WI38 (cell line): ENCODE measurements around the gene IFNG-AS1.

Experiments used
- H3K4me3 ChIP-seq: 2 replicates; pipeline ENCODE4 v1.5.1; 2011; ENCODE audit warnings: low read depth, mild to moderate bottlenecking, control low read depth, low read length
- TF ChIP-seq, protein P1 (sequence below): IDR thresholded peaks from 2 replicates; pipeline ENCODE4 v1.5.1; 2012; ENCODE audit warnings: low read depth, mild to moderate bottlenecking, control low read depth, low read length

Gene IFNG-AS1

DNA sequence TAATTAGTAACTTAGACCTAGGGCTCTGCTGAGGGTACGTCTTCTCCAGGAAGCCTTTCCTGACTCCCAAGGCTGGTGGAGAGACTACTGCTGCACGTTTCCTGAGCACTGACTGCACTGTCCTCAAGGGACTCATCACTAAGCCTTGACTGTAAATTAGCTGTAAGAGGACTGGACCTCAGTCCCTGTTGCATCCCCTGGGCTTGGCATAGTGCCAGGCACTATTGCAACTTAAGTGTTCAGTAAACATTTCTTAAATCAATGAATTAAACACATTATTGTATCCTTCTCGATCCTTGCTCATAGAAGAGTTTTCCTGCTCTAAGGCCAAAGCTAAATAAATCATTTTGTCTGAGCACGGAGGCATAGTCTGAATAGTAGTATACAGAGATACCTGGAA lies 31.9 kb upstream of the IFNG-AS1 start:
- TF ChIP-seq, protein P1, sequence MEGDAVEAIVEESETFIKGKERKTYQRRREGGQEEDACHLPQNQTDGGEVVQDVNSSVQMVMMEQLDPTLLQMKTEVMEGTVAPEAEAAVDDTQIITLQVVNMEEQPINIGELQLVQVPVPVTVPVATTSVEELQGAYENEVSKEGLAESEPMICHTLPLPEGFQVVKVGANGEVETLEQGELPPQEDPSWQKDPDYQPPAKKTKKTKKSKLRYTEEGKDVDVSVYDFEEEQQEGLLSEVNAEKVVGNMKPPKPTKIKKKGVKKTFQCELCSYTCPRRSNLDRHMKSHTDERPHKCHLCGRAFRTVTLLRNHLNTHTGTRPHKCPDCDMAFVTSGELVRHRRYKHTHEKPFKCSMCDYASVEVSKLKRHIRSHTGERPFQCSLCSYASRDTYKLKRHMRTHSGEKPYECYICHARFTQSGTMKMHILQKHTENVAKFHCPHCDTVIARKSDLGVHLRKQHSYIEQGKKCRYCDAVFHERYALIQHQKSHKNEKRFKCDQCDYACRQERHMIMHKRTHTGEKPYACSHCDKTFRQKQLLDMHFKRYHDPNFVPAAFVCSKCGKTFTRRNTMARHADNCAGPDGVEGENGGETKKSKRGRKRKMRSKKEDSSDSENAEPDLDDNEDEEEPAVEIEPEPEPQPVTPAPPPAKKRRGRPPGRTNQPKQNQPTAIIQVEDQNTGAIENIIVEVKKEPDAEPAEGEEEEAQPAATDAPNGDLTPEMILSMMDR = no peak
- H3K4me3 ChIP-seq = no peak overlapping the region

GRCh38 chr12:67958187-67958586 lies 31.1 kb upstream of the IFNG-AS1 start:
- TF ChIP-seq, protein P1 = no peak
- H3K4me3 ChIP-seq = no peak overlapping the region

- TF ChIP-seq, protein P1 = no peak
- H3K4me3 ChIP-seq = no peak overlapping the region
Observed at GRCh38 chr12:67964456-67964855, 24.8 kb upstream of the IFNG-AS1 start.

DNA sequence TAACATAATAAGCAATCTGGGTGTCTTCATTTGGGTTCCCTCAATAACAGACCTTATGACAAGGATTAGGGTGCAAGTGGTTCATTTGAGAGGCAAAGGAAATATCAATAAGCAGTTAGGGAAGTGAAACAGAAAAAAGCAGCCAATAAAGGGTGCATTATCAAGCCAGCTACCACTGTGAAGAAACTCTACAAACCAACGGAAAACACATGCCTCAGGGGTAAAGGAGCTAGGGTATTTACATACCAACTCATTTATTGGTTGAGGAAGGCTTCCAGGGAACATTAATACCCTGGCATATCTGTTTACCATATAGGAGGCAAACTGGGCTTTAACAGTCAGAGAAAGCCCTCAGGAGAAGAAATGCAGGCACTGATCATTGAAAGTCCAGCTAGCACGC lies 22.7 kb upstream of the IFNG-AS1 start:
- TF ChIP-seq, protein P1 = no peak
- no peak overlapping the region for H3K4me3 ChIP-seq

DNA sequence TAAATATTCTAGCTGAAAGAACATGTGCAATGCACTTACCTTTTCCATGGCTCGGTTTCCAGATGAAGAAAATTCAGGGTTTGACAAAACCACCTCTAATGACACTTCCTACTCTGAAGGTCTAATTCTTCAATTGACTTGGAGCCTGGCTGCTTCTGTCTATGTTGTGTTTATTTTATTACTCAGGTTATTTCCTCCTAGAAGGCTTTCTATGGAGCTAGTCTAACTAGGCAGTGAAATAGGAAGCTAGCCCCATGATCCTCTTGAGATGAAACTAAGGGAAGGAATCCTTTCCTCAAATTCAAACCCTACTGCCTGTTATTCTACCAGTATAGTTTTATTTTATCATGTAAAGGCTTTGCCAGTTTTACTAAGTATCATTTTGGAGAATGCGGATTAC lies 20.9 kb upstream of the IFNG-AS1 start:
- no peak overlapping the region for H3K4me3 ChIP-seq
- TF ChIP-seq, protein P1 = no peak

- H3K4me3 ChIP-seq = no peak overlapping the region
- TF ChIP-seq, protein P1 = no peak
Observed at GRCh38 chr12:67968725-67969124, 20.5 kb upstream of the IFNG-AS1 start.

DNA sequence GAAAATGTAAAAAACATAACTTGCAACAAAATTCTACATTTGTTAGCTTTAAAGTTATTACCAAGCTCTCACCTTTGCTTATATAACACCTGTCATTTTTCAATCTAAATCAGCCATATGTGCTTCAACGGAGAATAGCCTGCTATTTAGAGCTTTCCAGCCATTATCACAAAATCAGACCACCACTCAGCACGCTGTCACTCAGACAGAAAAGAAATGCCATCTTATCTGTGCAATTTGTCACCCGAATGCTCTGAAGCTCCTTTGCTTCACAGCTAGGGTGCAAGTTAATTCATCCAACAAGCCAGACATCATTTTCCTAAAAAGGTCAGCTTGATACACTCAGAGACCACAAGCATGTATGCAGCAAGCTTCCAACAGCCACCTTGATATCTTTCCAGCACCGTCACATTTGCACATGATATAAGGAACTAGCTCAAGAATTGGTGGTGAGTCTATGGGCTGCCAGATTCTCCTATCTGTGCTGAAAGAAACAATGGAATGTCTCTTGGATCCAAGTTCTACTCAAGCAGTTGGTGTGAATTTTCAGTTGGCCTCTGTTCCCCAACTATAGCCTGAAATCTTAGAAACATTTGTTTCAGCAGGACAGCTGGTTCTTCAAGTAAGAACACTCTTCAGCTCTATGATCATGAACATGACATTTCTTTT lies 20.0 kb upstream of the IFNG-AS1 start:
- TF ChIP-seq, protein P1 = no peak
- H3K4me3 ChIP-seq = no peak overlapping the region
